OCI-LY7 (cell line): ENCODE measurements around the gene BRIP1.
"Not testable (repeated sequence)": the region's sequence is repeated elsewhere in the genome, so short reads cannot be mapped to it uniquely, and the experiment has no call there.

Source experiments
- EZH2phosphoT487 ChIP-seq: fragments of 200-600 bp; sonication (generic); IDR thresholded peaks from 2 replicates; pipeline ENCODE4 v1.6.1; 2018; ENCODE audit warnings: low read depth, borderline replicate concordance, mild to moderate bottlenecking, mixed run types, antibody characterized with exemption, low read length, moderate library complexity, mixed read lengths
- TF ChIP-seq, protein P1 (sequence below): fragments of 200-600 bp; sonication (generic); conservative IDR thresholded peaks from 2 replicates; pipeline ENCODE4 v1.5.1; 2014; ENCODE audit warnings: mild to moderate bottlenecking, antibody characterized with exemption, low read length, moderate library complexity, mixed read lengths

DNA sequence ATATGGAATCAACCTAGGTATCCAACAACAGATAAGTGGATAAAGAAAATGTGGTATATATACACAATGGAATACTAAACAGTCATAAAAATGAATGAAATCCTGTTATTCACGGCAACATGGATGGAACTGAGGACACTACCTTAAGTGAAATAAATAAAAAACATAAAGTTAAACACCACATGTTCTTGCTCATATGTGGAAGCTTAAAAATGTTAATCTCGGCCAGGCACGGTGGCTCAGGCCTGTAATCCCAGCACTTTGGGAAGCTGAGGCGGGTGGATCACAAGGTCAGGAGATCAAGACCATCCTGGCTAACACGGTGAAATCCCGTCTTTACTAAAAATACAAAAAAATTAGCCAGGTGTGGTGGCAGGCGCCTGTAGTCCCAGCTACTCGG is 144.1 kb downstream of the BRIP1 start:
- TF ChIP-seq, protein P1, sequence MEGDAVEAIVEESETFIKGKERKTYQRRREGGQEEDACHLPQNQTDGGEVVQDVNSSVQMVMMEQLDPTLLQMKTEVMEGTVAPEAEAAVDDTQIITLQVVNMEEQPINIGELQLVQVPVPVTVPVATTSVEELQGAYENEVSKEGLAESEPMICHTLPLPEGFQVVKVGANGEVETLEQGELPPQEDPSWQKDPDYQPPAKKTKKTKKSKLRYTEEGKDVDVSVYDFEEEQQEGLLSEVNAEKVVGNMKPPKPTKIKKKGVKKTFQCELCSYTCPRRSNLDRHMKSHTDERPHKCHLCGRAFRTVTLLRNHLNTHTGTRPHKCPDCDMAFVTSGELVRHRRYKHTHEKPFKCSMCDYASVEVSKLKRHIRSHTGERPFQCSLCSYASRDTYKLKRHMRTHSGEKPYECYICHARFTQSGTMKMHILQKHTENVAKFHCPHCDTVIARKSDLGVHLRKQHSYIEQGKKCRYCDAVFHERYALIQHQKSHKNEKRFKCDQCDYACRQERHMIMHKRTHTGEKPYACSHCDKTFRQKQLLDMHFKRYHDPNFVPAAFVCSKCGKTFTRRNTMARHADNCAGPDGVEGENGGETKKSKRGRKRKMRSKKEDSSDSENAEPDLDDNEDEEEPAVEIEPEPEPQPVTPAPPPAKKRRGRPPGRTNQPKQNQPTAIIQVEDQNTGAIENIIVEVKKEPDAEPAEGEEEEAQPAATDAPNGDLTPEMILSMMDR = not testable (repeated sequence)
- not testable (repeated sequence) for TF ChIP-seq EZH2phosphoT487
